GM18498 (cell line): ENCODE measurements around the gene YPEL1.
"Not testable (repeated sequence)": the region's sequence is repeated elsewhere in the genome, so short reads cannot be mapped to it uniquely, and the experiment has no call there.

Source experiments
- ATAC-seq: cut with Tn5 transposase; IDR thresholded peaks from one replicate; pipeline ENCODE4 v1.9.1; 2021; ENCODE audit warnings: mild to moderate bottlenecking, moderate library complexity; ENCODE audit not compliant: unreplicated experiment

YPEL1 gene

GRCh38 chr22:21754523-21754922, 18.9 kb upstream of the YPEL1 start:
- no peak for ATAC-seq

- ATAC-seq = no peak
Measured at GRCh38 chr22:21753374-21754111, 17.9 kb upstream of the YPEL1 start.

GRCh38 chr22:21752276-21752675, 16.7 kb upstream of the YPEL1 start:
- ATAC-seq = no peak

- ATAC-seq = no peak
Measured at GRCh38 chr22:21745948-21746347, 10.4 kb upstream of the YPEL1 start.

- ATAC-seq = not testable (repeated sequence)
Measured at GRCh38 chr22:21744917-21745316, 9.3 kb upstream of the YPEL1 start.

- no peak for ATAC-seq
Measured at GRCh38 chr22:21741790-21742189, 6.2 kb upstream of the YPEL1 start.

- ATAC-seq = no peak
Measured at GRCh38 chr22:21741059-21741458, 5.5 kb upstream of the YPEL1 start.

- no peak for ATAC-seq
Measured at GRCh38 chr22:21739828-21740377, 4.3 kb upstream of the YPEL1 start.

- no peak for ATAC-seq
Measured at GRCh38 chr22:21738966-21739365, 3.4 kb upstream of the YPEL1 start.

- ATAC-seq = no peak
Measured at GRCh38 chr22:21738081-21738480, 2.5 kb upstream of the YPEL1 start.

- no peak for ATAC-seq
Measured at GRCh38 chr22:21736948-21737347, 1.4 kb upstream of the YPEL1 start.

- no peak for ATAC-seq
Measured at GRCh38 chr22:21736084-21736642, 569 bp upstream of the YPEL1 start.

- ATAC-seq = no peak
Measured at GRCh38 chr22:21734540-21735199, 924 bp downstream of the YPEL1 start.

GRCh38 chr22:21731503-21731902, 4.1 kb downstream of the YPEL1 start:
- ATAC-seq = no peak

GRCh38 chr22:21730535-21731308, 4.9 kb downstream of the YPEL1 start:
- no peak for ATAC-seq

GRCh38 chr22:21729184-21729583, 6.4 kb downstream of the YPEL1 start:
- ATAC-seq = not testable (repeated sequence)

- ATAC-seq = no peak
Measured at GRCh38 chr22:21728270-21728669, 7.3 kb downstream of the YPEL1 start.

GRCh38 chr22:21727768-21728167, 7.8 kb downstream of the YPEL1 start:
- ATAC-seq = no peak

- ATAC-seq = no peak
Measured at GRCh38 chr22:21727159-21727558, 8.4 kb downstream of the YPEL1 start.

- ATAC-seq = no peak
Measured at GRCh38 chr22:21726650-21727049, 8.9 kb downstream of the YPEL1 start.

- no peak for ATAC-seq
Measured at GRCh38 chr22:21725956-21726649, 9.5 kb downstream of the YPEL1 start.
